HG03354 (cell line): ENCODE measurements around the gene TYRP1.
"Not testable (repeated sequence)": the region's sequence is repeated elsewhere in the genome, so short reads cannot be mapped to it uniquely, and the experiment has no call there.

Source experiments
- ATAC-seq: cut with Tn5 transposase; IDR thresholded peaks from one replicate; pipeline ENCODE4 v1.9.1; 2021; ENCODE audit warnings: mild to moderate bottlenecking; ENCODE audit not compliant: unreplicated experiment, poor library complexity, severe bottlenecking

Gene TYRP1

GRCh38 chr9:12693141-12693540 is at the start of gene TYRP1:
TSS of gene TYRP1 (plus strand) at chr9:12693385. CDS start at chr9:12693997, 612 bp downstream.
- no peak for ATAC-seq

GRCh38 chr9:12643686-12644085 is 49.5 kb upstream of the TYRP1 start:
- no peak for ATAC-seq

GRCh38 chr9:12648925-12649324 is 44.3 kb upstream of the TYRP1 start:
- no peak for ATAC-seq

DNA sequence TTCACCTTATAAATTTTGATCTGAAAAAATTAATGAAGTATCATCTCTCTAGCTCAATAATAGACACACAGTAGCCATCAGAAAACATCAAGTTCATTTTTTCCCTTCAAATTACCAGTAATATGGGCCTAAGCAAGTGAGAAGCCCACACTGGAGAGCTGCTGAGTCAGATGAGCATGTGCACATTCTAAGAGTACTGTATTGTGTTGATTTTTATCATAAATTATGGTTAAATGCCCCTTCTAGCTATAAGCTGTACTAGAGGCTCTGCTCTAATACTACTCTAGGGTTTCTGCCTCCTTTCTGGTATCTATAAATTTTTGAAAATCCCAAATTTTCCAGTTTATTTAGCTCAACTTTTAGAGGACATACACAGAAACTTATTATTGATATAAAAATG is 42.1 kb upstream of the TYRP1 start:
- ATAC-seq = no peak

- no peak for ATAC-seq
These were observed 40.2 kb upstream of the TYRP1 start for GRCh38 chr9:12652973-12653372.

GRCh38 chr9:12656803-12657202 is 36.4 kb upstream of the TYRP1 start:
- ATAC-seq = no peak

DNA sequence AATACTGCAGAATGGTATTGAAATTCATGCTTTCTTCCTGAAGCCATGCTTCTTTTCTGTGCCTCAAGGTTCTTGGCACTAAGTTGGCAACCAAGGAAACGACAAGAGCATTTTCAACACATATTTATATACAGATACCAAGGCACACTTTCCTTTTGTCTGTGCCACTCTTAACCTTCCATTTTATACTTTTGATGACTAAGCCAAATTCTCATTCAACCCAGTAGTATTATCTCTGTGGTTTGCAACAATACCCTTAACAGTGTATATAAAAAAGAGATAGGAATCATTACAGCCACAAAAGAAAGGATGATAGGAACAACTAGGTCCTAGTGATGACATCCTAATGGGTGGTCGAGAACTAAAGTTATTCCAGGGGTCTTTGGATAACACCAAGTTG is 36.0 kb upstream of the TYRP1 start:
- ATAC-seq = no peak

DNA sequence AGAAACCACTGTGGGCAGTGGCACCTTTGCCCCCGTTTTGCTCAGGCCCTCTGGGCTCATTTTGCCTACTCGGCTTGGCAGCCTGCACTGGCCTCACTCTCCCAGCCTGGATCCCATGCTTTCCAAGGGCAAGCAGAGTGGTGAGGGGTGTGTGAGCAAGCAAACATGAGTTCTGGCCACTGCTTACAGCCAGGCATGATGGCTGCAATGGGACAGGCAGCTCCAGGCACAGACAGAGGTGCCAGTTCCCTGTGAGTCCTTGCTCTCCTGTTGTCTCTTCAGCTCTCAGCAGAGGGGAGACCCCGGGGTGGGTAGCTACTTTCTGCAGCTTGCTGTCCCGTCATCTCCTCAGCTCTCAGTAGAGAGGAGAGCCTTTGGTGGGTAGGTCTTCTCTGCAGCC is 35.2 kb upstream of the TYRP1 start:
- no peak for ATAC-seq

- no peak for ATAC-seq
These were observed 34.5 kb upstream of the TYRP1 start for GRCh38 chr9:12658531-12659209.

DNA sequence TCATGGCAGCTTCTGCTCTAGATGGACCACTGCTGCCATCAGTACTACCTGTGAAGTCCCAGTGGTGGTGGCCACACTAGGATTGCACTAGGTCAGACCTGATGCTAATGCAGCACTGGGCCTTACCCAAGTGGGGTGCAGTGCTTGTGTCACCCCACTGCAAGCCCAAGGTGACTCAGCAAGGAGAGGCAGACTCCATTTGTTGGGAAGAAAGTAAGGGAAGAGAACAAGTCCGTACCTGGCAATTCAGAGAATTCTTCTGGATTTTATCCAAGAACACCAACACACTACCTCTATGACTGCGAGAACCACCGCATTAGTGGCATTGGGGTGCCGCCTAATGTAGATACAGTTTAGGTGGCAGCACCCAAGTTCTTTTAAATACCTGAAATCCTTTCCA is 34.0 kb upstream of the TYRP1 start:
- ATAC-seq = no peak

DNA sequence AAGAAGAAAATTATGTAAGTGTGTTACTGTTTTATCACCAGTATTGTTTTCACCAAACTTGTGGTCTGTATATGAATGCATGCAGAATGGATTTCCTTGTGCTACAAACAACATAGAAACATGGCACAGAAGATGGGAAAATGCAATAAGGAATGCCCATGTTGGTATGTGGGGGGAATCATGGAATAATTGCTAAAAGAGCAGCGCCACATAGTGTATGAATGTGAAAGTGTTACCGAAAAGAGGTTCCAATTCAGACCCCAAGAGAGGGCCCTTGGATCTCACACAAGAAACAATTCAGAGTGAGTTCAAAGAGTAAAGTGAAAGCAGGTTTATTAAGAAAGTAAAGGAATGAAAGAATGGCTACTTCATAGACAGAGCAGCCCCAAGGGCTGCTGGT is 26.4 kb upstream of the TYRP1 start:
- ATAC-seq = no peak

DNA sequence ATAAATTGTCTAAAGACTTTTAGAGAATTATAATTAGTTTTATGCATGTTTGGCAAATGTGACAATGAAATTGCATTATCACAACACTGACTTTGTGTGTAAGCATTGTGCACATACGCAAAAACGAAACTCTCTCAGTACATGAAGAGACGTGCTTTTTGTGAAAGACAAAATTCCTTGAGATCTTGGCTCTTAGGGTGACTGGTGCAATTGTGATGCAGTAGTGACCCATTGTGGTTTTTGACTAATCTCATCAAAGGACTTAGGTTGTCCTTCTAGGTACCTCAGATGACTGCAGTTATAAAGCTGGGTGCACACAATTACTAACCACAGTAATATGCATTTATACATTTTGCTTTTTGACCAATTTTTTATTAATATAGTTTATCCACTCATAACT is 25.3 kb upstream of the TYRP1 start:
- ATAC-seq = no peak

DNA sequence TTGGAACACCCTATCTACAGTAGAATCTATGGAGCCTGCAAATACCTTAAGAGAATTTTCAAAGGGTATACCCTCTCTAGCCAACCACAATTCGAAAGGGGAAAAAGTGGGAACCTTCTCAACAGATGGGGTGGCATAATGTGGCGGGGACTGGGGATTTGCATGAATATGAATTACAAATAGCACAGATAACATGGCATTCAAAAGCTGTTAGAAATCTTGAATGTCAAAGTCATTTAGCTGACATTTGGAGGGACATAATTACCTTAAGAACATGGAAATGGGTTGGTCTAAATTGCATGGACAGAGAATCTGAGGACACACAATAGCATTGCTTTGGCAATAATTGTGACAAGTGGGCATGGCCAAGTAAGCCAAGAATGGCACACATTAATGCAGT is 23.2 kb upstream of the TYRP1 start:
- ATAC-seq = no peak

- ATAC-seq = no peak
These were observed 18.2 kb upstream of the TYRP1 start for GRCh38 chr9:12674961-12675360.

- ATAC-seq = not testable (repeated sequence)
These were observed 15.6 kb upstream of the TYRP1 start for GRCh38 chr9:12677462-12678126.

DNA sequence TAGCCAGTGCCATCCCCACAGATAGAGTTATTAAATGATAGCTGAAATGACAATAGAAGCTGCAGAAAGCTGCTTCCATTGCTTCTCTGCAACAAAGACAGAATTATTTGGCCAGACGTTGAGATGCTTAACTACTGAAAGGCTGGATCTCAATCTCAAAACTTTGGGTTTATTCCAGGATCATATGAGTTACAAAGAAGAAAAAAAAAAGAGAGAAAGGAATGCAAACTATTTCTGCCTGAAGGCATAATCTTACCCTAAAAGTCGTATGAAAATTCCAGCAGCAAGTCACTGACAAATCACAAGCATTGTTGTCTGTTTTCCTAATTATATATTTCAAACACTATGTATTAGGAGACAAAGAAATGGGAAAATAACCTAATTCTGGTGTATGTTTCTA is 12.8 kb upstream of the TYRP1 start:
- no peak for ATAC-seq

DNA sequence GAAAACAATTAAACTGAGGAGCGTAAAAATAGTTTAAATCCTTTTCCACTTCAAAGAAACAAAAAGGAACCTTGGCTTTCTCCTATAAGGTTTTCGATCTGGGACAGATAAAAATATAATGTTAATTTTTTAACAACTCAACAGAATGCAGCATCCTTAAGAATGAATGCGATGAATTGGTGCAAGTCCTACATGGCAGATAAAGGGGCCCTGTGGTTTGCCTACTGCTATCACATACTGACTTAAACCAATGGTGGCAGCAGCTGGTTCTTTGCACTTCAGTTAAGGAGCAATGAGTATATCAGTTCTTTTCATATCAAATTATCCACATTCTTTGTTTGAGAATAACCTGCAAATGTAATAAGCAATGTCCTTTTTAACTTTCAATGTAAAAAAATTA is 12.4 kb upstream of the TYRP1 start:
- no peak for ATAC-seq

- ATAC-seq = no peak
These were observed 11.6 kb upstream of the TYRP1 start for GRCh38 chr9:12681620-12682019.

DNA sequence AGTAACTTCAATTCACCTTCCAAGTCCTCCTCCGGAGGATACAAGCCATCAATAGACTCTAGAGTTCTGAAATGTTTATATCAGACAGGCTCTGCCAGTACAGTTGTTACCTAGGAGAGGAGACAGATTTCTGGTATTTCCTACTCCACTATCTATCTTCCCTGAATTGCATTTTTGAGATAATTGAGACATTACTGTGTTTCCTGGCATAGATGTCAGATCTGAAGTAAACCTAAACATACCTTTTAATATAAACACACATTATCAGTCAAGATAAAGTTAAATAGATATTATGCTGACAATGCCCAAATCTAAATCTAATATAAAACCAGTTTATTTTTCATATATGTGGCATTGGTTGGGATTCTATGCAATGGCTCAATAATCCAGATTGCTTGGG is 8.2 kb upstream of the TYRP1 start:
- no peak for ATAC-seq

DNA sequence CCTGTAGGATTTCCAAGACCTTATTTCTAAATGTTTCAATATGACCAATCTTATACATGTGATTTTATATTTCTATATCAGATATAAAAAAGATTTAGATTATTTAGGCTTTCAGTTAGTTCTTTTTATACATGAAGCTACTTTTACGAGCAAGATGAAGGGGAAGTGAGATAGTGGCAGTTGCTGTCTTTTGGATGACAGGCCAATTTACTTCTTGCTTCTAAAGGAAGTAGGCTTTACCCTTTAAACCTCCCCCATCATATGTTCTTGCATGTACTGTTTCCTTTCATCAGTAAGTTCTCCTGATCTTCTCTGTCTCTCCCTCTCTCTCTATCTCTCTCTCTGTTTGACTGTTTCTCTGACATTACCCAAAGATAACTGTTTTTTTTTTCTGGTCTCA is 4.0 kb upstream of the TYRP1 start:
- ATAC-seq = no peak

DNA sequence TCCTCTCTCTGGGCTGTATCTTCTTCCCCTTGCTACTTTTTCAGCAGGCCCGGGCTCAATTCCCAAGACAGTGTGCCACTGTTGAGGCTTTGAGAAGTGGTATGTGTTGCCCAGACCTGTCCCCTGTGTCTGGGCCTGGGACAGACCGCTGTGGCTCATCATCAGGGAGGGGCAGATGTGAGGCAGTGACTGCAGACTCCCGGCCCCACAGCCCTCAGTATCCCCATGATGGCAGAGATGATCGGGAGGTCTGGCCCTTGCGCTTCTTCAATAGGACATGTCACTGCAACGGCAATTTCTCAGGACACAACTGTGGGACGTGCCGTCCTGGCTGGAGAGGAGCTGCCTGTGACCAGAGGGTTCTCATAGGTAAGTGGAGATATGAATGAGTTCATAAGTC is 828 bp downstream of the TYRP1 start:
- ATAC-seq = no peak

DNA sequence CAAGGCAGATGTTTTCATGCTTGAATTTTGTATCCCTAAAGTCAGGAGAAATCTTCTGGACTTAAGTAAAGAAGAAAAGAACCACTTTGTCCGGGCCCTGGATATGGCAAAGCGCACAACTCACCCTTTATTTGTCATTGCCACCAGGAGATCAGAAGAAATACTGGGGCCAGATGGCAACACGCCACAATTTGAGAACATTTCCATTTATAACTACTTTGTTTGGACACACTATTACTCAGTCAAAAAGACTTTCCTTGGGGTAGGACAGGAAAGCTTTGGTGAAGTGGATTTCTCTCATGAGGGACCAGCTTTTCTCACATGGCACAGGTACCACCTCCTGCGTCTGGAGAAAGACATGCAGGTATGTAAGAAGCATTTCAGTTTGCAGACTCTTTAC is 2.3 kb downstream of the TYRP1 start:
- no peak for ATAC-seq
